IMR-90 (cell line): ENCODE data around the gene MRPL1. TPM values are rescaled to one million over a fixed set of nuclear protein-coding genes. Genes with fewer than 3 reads are reported as not detected.

Experiments
- ATAC-seq: fragments of 200-7000 bp; cut with Tn5 transposase; 2 replicates; pipeline ENCODE4 v1.9.1; 2020; ENCODE audit warnings: low read depth, mild to moderate bottlenecking, moderate library complexity
- BruUV-seq: library from RNA; stranded (reverse); fragments of 400-500 nt; replicated peaks from 2 replicates; lab custom pipeline; 2021; lab: Mats Ljungman, UMichigan
- CTCF ChIA-PET: fragments of 300-600 bp; formaldehyde crosslinking; extraction: SDS; loops from one replicate; lab custom pipeline; 2021; ENCODE audit warnings: antibody characterized with exemption; lab: Yijun Ruan, JAX
- POLR2A ChIA-PET: fragments of 300-600 bp; sonication (Branson Sonifier 250); formaldehyde crosslinking; loops from one replicate; lab custom pipeline; 2022; ENCODE audit warnings: antibody characterized with exemption; ENCODE audit not compliant: unreplicated experiment; lab: Charles Lee
- DNase-seq: peaks from one replicate; pipeline ENCODE4 v3.0.0; 2013
- H2AFZ ChIP-seq: replicated peaks from 2 replicates; pipeline ENCODE3; 2013; ENCODE audit warnings: low read length, mild to moderate bottlenecking; ENCODE audit not compliant: poor library complexity
- H2AK5ac ChIP-seq: 2 replicates; pipeline ENCODE4 v1.6.1; 2013; ENCODE audit warnings: low read depth, low read length, inconsistent platforms
- H2AK9ac ChIP-seq: replicated peaks from 2 replicates; pipeline ENCODE3; 2013; ENCODE audit warnings: mild to moderate bottlenecking, low read depth, low read length, moderate library complexity; ENCODE audit not compliant: poor library complexity
- H2BK120ac ChIP-seq: 2 replicates; pipeline ENCODE4 v1.6.1; 2013; ENCODE audit warnings: low read depth, low read length, inconsistent platforms
- H2BK15ac ChIP-seq: 3 replicates; pipeline ENCODE4 v1.6.1; 2013; ENCODE audit warnings: low read depth, low read length, inconsistent platforms
- H2BK20ac ChIP-seq: 2 replicates; pipeline ENCODE4 v1.6.1; 2013; ENCODE audit warnings: low read depth, mild to moderate bottlenecking, inconsistent platforms, low read length, moderate library complexity
- H2BK5ac ChIP-seq: 2 replicates; pipeline ENCODE4 v1.6.1; 2013; ENCODE audit warnings: mild to moderate bottlenecking, low read depth, low read length, inconsistent platforms; ENCODE audit not compliant: poor library complexity, severe bottlenecking
- H3K14ac ChIP-seq: replicated peaks from 2 replicates; pipeline ENCODE4 v1.6.1; 2013; ENCODE audit warnings: low read depth, low read length, inconsistent platforms
- H3K18ac ChIP-seq: 2 replicates; pipeline ENCODE4 v1.6.1; 2013; ENCODE audit warnings: low read depth, low read length, control low read depth
- H3K23ac ChIP-seq: 2 replicates; pipeline ENCODE4 v1.6.1; 2013; ENCODE audit warnings: low read depth, low read length, inconsistent platforms
- H3K27ac ChIP-seq: 2 replicates; pipeline ENCODE4 v1.5.1; 2013; ENCODE audit warnings: mild to moderate bottlenecking, control low read depth, low read length; ENCODE audit not compliant: insufficient read depth
- H3K27me3 ChIP-seq: 2 replicates; pipeline ENCODE4 v1.6.1; 2013; ENCODE audit warnings: low read length; ENCODE audit not compliant: control insufficient read depth, insufficient read depth
- H3K36me3 ChIP-seq: 2 replicates; pipeline ENCODE4 v1.6.1; 2013; ENCODE audit warnings: low read length, mixed read lengths; ENCODE audit not compliant: control insufficient read depth, insufficient read depth
- H3K4ac ChIP-seq: 2 replicates; pipeline ENCODE4 v1.6.1; 2013; ENCODE audit warnings: low read depth, low read length, inconsistent platforms
- H3K4me1 ChIP-seq: 2 replicates; pipeline ENCODE4 v1.6.1; 2013; ENCODE audit warnings: low read length, mixed read lengths; ENCODE audit not compliant: control insufficient read depth, insufficient read depth
- H3K4me2 ChIP-seq: 2 replicates; pipeline ENCODE4 v1.6.1; 2013; ENCODE audit warnings: low read depth, mild to moderate bottlenecking, control low read depth, low read length, moderate library complexity
- H3K4me3 ChIP-seq: 2 replicates; pipeline ENCODE4 v1.5.1; 2013; ENCODE audit warnings: low read depth, mild to moderate bottlenecking, control low read depth, low read length, moderate library complexity; ENCODE audit not compliant: insufficient read depth
- H3K56ac ChIP-seq: 2 replicates; pipeline ENCODE4 v1.6.1; 2013; ENCODE audit warnings: low read length, inconsistent platforms; ENCODE audit not compliant: insufficient read depth; ENCODE audit errors: extremely low read depth
- H3K79me1 ChIP-seq, 2 experiments: 2 replicates each; pipeline ENCODE4 v1.6.1; 2013; ENCODE audit warnings: low read length in 2 of 2, inconsistent platforms in 1 of 2, low read depth in 1 of 2
- H3K9ac ChIP-seq: 2 replicates; pipeline ENCODE4 v1.6.1; 2013; ENCODE audit warnings: low read depth, low read length, control low read depth
- H3K9me1 ChIP-seq: 2 replicates; pipeline ENCODE4 v1.6.1; 2013; ENCODE audit warnings: low read length, inconsistent platforms; ENCODE audit not compliant: insufficient read depth
- H3K9me3 ChIP-seq: 2 replicates; pipeline ENCODE4 v1.6.1; 2013; ENCODE audit warnings: low read length; ENCODE audit not compliant: control insufficient read depth, insufficient read depth
- H4K20me1 ChIP-seq: 2 replicates; pipeline ENCODE4 v1.6.1; 2013; ENCODE audit warnings: low read length, inconsistent platforms; ENCODE audit not compliant: insufficient read depth
- H4K5ac ChIP-seq: 2 replicates; pipeline ENCODE4 v1.6.1; 2013; ENCODE audit warnings: mild to moderate bottlenecking, low read depth, low read length, control low read depth
- H4K8ac ChIP-seq, 2 experiments: 2 replicates each; pipeline ENCODE4 v1.6.1; 2013; ENCODE audit warnings: low read depth in 2 of 2, low read length in 2 of 2, control low read depth in 1 of 2, inconsistent platforms in 1 of 2
- H4K91ac ChIP-seq: 2 replicates; pipeline ENCODE4 v1.6.1; 2013; ENCODE audit warnings: low read depth, low read length, inconsistent platforms; ENCODE audit not compliant: insufficient read depth
- BHLHE40 ChIP-seq: fragments of 150-350 bp; IDR thresholded peaks from 2 replicates; pipeline ENCODE4 v1.6.1; 2016; ENCODE audit warnings: mild to moderate bottlenecking, low read depth, low read length
- CEBPB ChIP-seq: IDR thresholded peaks from 2 replicates; pipeline ENCODE4 v1.6.1; 2012; ENCODE audit warnings: low read depth, low read length, improper control_type of control experiment
- MAZ ChIP-seq: IDR thresholded peaks from 2 replicates; pipeline ENCODE4 v1.6.1; 2012; ENCODE audit warnings: low read depth, mild to moderate bottlenecking, low read length, improper control_type of control experiment, moderate library complexity, borderline replicate concordance
- WGBS, 2 experiments: methylation state at CpG; one replicate each; pipeline versions ENCODE4 v1.1.5 to v1.1.7; 2013; ENCODE audit warnings: missing lambda C conversion rate in 2 of 2; ENCODE audit not compliant: insufficient read length in 1 of 2; ENCODE audit errors: extremely low coverage in 2 of 2; 5-methylcytosine and 5-hydroxymethylcytosine counted together
- dilution Hi-C: fragments of 300-500 bp; cut with HindIII; formaldehyde crosslinking; loops from one replicate; pipeline ENCODE4 v1.14.3; 2018; ENCODE audit warnings: low sequenced_read_pairs; ENCODE audit not compliant: unreplicated experiment
- in situ Hi-C: fragments of 300-500 bp; cut with MboI; formaldehyde crosslinking; loops from 3 replicates; pipeline ENCODE4 v1.14.3; 2019; ENCODE audit warnings: low sequenced_read_pairs, inconsistent platforms, mixed read lengths
- intact Hi-C: fragments of 100-400 bp; cut with micrococcal nuclease; formaldehyde crosslinking; loops from 2 replicates; pipeline ENCODE4 v1.10.0; 2022
- polyA plus RNA-seq, 3 experiments: library from polyadenylated mRNA; depleted of rRNA; stranded (reverse); fragments of >200 nt; gene quantifications; 2 replicates each; pipeline ENCODE4 v1.2.3, GENCODE V29; 2012; ENCODE audit warnings: low replicate concordance in 1 of 3
- total RNA-seq: library from RNA; depleted of rRNA; stranded (reverse); fragments of >200 nt; gene quantifications from 2 replicates; pipeline ENCODE4 v1.2.3, GENCODE V29; 2012
- TF ChIP-seq, protein P1 (sequence below): fragments of 150-350 bp; IDR thresholded peaks from 2 replicates; pipeline ENCODE4 v1.6.1; 2017; ENCODE audit warnings: mild to moderate bottlenecking, antibody characterized with exemption, low read length, low read depth

MRPL1 gene
- total and polyA plus RNA-seq, 2 of the 4 experiments (the other 2 are of a cell fraction) = 13.4 to 22.5 TPM

DNA sequence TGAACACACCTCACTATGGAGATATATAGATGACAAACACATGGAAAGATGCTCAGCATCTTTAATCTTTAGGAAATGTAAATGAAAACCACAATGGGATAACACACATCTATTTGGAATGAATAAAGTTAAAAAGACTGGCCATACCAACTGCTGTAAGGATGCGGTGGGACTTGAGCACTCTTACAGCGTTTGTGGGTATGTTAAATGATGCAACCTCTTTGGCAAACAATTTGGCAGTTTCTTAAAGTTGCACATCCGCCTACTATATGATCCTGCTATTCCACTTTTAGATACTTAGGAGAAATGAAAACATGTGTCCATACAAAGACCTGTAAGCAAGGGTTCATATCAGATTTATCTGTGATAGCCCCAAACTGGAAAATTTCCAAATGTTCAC, 50.7 kb downstream of the MRPL1 start:
- H3K4me2 ChIP-seq = no peak overlapping the region
- no peak overlapping the region for H3K4ac ChIP-seq
- no peaks in the 10 kb centered on the region for H3K9me3 ChIP-seq
- H4K8ac ChIP-seq = no peak overlapping the region
- no TSS peak for BruUV-seq
- H4K5ac ChIP-seq = no peak overlapping the region
- intact Hi-C loops (no loop called here), dilution Hi-C loops (no loop called here), in situ Hi-C loops (no loop called here)
- H3K4me3 ChIP-seq = no peak overlapping the region
- no peak overlapping the region for H2BK5ac ChIP-seq
- H2BK15ac ChIP-seq = no peak overlapping the region
- no peaks in the 10 kb centered on the region for H3K79me1 ChIP-seq
- ChIA-PET CTCF (no interaction called here), POLR2A (no interaction called here)
- no peaks in the 10 kb centered on the region for H3K4me1 ChIP-seq
- H2BK120ac ChIP-seq = no peak overlapping the region
- no peak overlapping the region for H3K56ac ChIP-seq
- H3K18ac ChIP-seq = no peak overlapping the region
- H3K23ac ChIP-seq = no peak overlapping the region
- no CpG with 5 or more reads among the region's 3 CpGs for WGBS, 2 experiments
- DNase-seq (peak; percentile 76), ATAC-seq (no peak; the same call in 1 of the 2 replicates)
- H3K36me3 ChIP-seq = peaks cover 4% of the 10 kb centered on the region; the same call in 1 of the 2 replicates
- no peak overlapping the region for H3K27ac ChIP-seq
- H2AK9ac ChIP-seq = no peak overlapping the region
- no peak overlapping the region for H2BK20ac ChIP-seq
- H2AFZ ChIP-seq = no peak overlapping the region
- H3K9ac ChIP-seq = no peak overlapping the region
- H3K9me1 ChIP-seq = no peaks in the 10 kb centered on the region
- no peak for TF ChIP-seq BHLHE40
- TF ChIP-seq MAZ = no peak
- peak; percentile 78 for TF ChIP-seq CEBPB
- TF ChIP-seq, protein P1, sequence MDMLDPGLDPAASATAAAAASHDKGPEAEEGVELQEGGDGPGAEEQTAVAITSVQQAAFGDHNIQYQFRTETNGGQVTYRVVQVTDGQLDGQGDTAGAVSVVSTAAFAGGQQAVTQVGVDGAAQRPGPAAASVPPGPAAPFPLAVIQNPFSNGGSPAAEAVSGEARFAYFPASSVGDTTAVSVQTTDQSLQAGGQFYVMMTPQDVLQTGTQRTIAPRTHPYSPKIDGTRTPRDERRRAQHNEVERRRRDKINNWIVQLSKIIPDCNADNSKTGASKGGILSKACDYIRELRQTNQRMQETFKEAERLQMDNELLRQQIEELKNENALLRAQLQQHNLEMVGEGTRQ = no peak
- H4K91ac ChIP-seq = no peak overlapping the region
- no peaks in the 10 kb centered on the region for H3K27me3 ChIP-seq
- H4K20me1 ChIP-seq = no peaks in the 10 kb centered on the region
- no peak overlapping the region for H2AK5ac ChIP-seq
- no peak overlapping the region for H3K14ac ChIP-seq
